Suprapubic skin (tissue), 4 donors: ENCODE data around the gene ZBTB49. TPM values are rescaled to one million over a fixed set of nuclear protein-coding genes. Genes with fewer than 3 reads are reported as not detected.
"Not testable (repeated sequence)": the region's sequence is repeated elsewhere in the genome, so short reads cannot be mapped to it uniquely, and the experiment has no call there.

Source experiments
- DNase-seq, 2 donors: peaks; one replicate each; pipeline ENCODE4 v3.0.0-alpha.2; 2019; ENCODE audit warnings: low spot score in 2 of 2
- H3K27ac ChIP-seq: fragments of 200-600 bp; sonication (generic); one replicate; pipeline ENCODE4 v1.5.1; 2019
- H3K27me3 ChIP-seq: fragments of 200-600 bp; sonication (generic); one replicate; pipeline ENCODE4 v1.5.1; 2019
- H3K36me3 ChIP-seq: fragments of 200-600 bp; sonication (generic); one replicate; pipeline ENCODE4 v1.5.1; 2019
- H3K4me1 ChIP-seq: fragments of 200-600 bp; sonication (generic); one replicate; pipeline ENCODE4 v1.5.1; 2019
- H3K4me3 ChIP-seq: fragments of 200-600 bp; sonication (generic); one replicate; pipeline ENCODE4 v1.5.1; 2019; ENCODE audit warnings: mild to moderate bottlenecking
- H3K9me3 ChIP-seq: fragments of 200-600 bp; sonication (generic); one replicate; pipeline ENCODE4 v1.5.1; 2019
- CTCF ChIP-seq, 2 donors: fragments of 200-600 bp in 1 of 2; fragments of 450-650 bp in 1 of 2; sonication (generic) in 1 of 2; IDR thresholded peaks; one replicate each; pipeline ENCODE4 v1.5.1; 2016 to 2019; ENCODE audit warnings: antibody characterized with exemption in 2 of 2, mild to moderate bottlenecking in 1 of 2, moderate library complexity in 1 of 2
- EP300 ChIP-seq: sonication (generic); formaldehyde crosslinking; IDR thresholded peaks from one replicate; pipeline ENCODE4 v1.6.1; 2017; ENCODE audit warnings: antibody characterized with exemption
- POLR2A ChIP-seq, 2 donors: fragments of 450-650 bp; IDR thresholded peaks; one replicate each; pipeline ENCODE4 v1.6.1; 2017; ENCODE audit warnings: antibody characterized with exemption in 2 of 2, mild to moderate bottlenecking in 2 of 2, moderate library complexity in 2 of 2
- POLR2AphosphoS5 ChIP-seq, 3 donors: sonication (generic); formaldehyde crosslinking; IDR thresholded peaks; one replicate each; pipeline ENCODE4 v1.6.1; 2017; ENCODE audit warnings: antibody characterized with exemption in 3 of 3
- WGBS: methylation state at CpG from one replicate; pipeline ENCODE4 v1.1.5; 2018; 5-methylcytosine and 5-hydroxymethylcytosine counted together
- total RNA-seq, 4 donors: library from RNA; depleted of rRNA; stranded (reverse); fragments of >200 nt; gene quantifications; one replicate each; pipeline ENCODE4 v1.1.0, GENCODE V29; 2016

ZBTB49 gene
- total RNA-seq, 4 donors from 2014 or later = 3.6 to 11.2 (median 7.1) TPM

- Histone ChIP-seq H3K9me3 (no peaks in the 10 kb centered on the region), H3K27me3 (peaks cover 15% of the 10 kb centered on the region), H3K4me3 (no peak overlapping the region), H3K4me1 (no peaks in the 10 kb centered on the region), H3K27ac (no peak overlapping the region), H3K36me3 (no peaks in the 10 kb centered on the region)
- TF ChIP-seq POLR2A (IDR thresholded peaks at IDR 0.05) (no peak), CTCF (IDR thresholded peaks at IDR 0.05) (no peak), EP300 (no peak), POLR2AphosphoS5 (IDR thresholded peaks at IDR 0.05) (no peak)
- no peak for DNase-seq
- 90% methylated on average over 12 of the region's 14 CpGs for WGBS
These were observed 55.0 kb downstream of the ZBTB49 start for GRCh38 chr4:4344915-4345527.

- H3K4me3 ChIP-seq = no peak overlapping the region
- no peaks in the 10 kb centered on the region for H3K9me3 ChIP-seq
- H3K27ac ChIP-seq = no peak overlapping the region
- no peaks in the 10 kb centered on the region for H3K36me3 ChIP-seq
- peaks cover 15% of the 10 kb centered on the region for H3K27me3 ChIP-seq
- no peak for DNase-seq
- TF ChIP-seq CTCF (IDR thresholded peaks at IDR 0.05) = no peak
- no peak for TF ChIP-seq EP300
- TF ChIP-seq POLR2A (IDR thresholded peaks at IDR 0.05) = no peak
- no peak for TF ChIP-seq POLR2AphosphoS5 (IDR thresholded peaks at IDR 0.05)
- WGBS = 31% methylated on average over 1 of the region's 1 CpG
- no peaks in the 10 kb centered on the region for H3K4me1 ChIP-seq
These were observed 57.5 kb downstream of the ZBTB49 start for GRCh38 chr4:4347585-4347984.

- H3K4me1 ChIP-seq, H3K27ac ChIP-seq, H3K36me3 ChIP-seq, H3K9me3 ChIP-seq, H3K4me3 ChIP-seq, DNase-seq: not testable (repeated sequence)
- H3K27me3 ChIP-seq = peaks cover 15% of the 10 kb centered on the region
- WGBS = 82% methylated on average over 7 of the region's 9 CpGs
These were observed 58.5 kb downstream of the ZBTB49 start for GRCh38 chr4:4348585-4348984.

- no peak for DNase-seq
- Histone ChIP-seq H3K36me3 (no peaks in the 10 kb centered on the region), H3K4me1 (no peaks in the 10 kb centered on the region), H3K9me3 (no peaks in the 10 kb centered on the region), H3K27me3 (peaks cover 12% of the 10 kb centered on the region), H3K4me3 (no peak overlapping the region), H3K27ac (no peak overlapping the region)
- no peak for TF ChIP-seq POLR2A (IDR thresholded peaks at IDR 0.05)
- no peak for TF ChIP-seq EP300
- no peak for TF ChIP-seq POLR2AphosphoS5 (IDR thresholded peaks at IDR 0.05)
- no peak for TF ChIP-seq CTCF (IDR thresholded peaks at IDR 0.05)
- WGBS = 75% methylated on average over 3 of the region's 3 CpGs
These were observed 59.8 kb downstream of the ZBTB49 start for GRCh38 chr4:4349867-4350266.

GRCh38 chr4:4350909-4351308 is 60.9 kb downstream of the ZBTB49 start:
- Histone ChIP-seq H3K36me3 (no peaks in the 10 kb centered on the region), H3K27ac (no peak overlapping the region), H3K27me3 (peaks cover 6% of the 10 kb centered on the region), H3K9me3 (no peaks in the 10 kb centered on the region), H3K4me1 (no peaks in the 10 kb centered on the region), H3K4me3 (no peak overlapping the region)
- no peak for TF ChIP-seq POLR2AphosphoS5 (IDR thresholded peaks at IDR 0.05)
- no peak for TF ChIP-seq CTCF (IDR thresholded peaks at IDR 0.05)
- TF ChIP-seq EP300 = no peak
- TF ChIP-seq POLR2A (IDR thresholded peaks at IDR 0.05) = no peak
- no peak for DNase-seq
- 76% methylated on average over 4 of the region's 4 CpGs for WGBS

- no peaks in the 10 kb centered on the region for H3K36me3 ChIP-seq
- TF ChIP-seq POLR2A (IDR thresholded peaks at IDR 0.05) = no peak
- no peak for TF ChIP-seq EP300
- TF ChIP-seq POLR2AphosphoS5 (IDR thresholded peaks at IDR 0.05) = no peak
- no peak for TF ChIP-seq CTCF (IDR thresholded peaks at IDR 0.05)
- WGBS = 39% methylated on average over 1 of the region's 1 CpG
- H3K4me1 ChIP-seq = no peaks in the 10 kb centered on the region
- no peak overlapping the region for H3K4me3 ChIP-seq
- H3K9me3 ChIP-seq = no peaks in the 10 kb centered on the region
- H3K27me3 ChIP-seq = peaks cover 23% of the 10 kb centered on the region
- DNase-seq = no peak
- H3K27ac ChIP-seq = no peak overlapping the region
These were observed 65.3 kb downstream of the ZBTB49 start for GRCh38 chr4:4355302-4355701.
